Measurements from ENCODE around the gene TP53I11. TPM values are rescaled to one million over a fixed set of nuclear protein-coding genes. Genes with fewer than 3 reads are reported as not detected.
A peak's percentile ranks its signal among the peaks of the same experiment; 100 is the strongest.

TP53I11 gene
- total RNA-seq, 1 donor from 2014 or later: 23.1 TPM

GRCh38 chr11:44906649-44907048, 44.0 kb downstream of the TP53I11 start:
- Mint-ChIP-seq H3K9me3 (no peaks in the 10 kb centered on the region), H3K36me3 (peaks cover 13% of the 10 kb centered on the region), H3K4me1 (peaks cover 48% of the 10 kb centered on the region), H3K27me3 (ENCODE audit: insufficient read depth, low read depth) (peaks cover 7% of the 10 kb centered on the region), H3K27ac (no peak overlapping the region), H3K4me3 (no peak overlapping the region)
- H3F3A ChIP-seq (ENCODE audit: low read depth): peaks cover 10% of the 10 kb centered on the region
- H3K4me3 ChIP-seq: no peak overlapping the region
- H3K79me2 ChIP-seq (ENCODE audit: low read depth): no peaks in the 10 kb centered on the region
- H3K9ac ChIP-seq: no peak overlapping the region
- TF ChIP-seq EZH2 (IDR thresholded peaks at IDR 0.05) (no peak), CTCF (IDR thresholded peaks at IDR 0.05) (no peak), EZH2phosphoT487 (IDR thresholded peaks at IDR 0.05) (no peak)
- no peak for DNase-seq (ENCODE audit: low spot score)
- no peak overlapping the region for H3K27ac ChIP-seq
- H3K4me2 ChIP-seq: no peak overlapping the region
- H2AFZ ChIP-seq (replicated peaks): no peak overlapping the region
- H3K4me1 ChIP-seq: peaks cover 13% of the 10 kb centered on the region
- H3K9me3 ChIP-seq (ENCODE audit: low read depth): no peaks in the 10 kb centered on the region
- no peaks in the 10 kb centered on the region for H3K27me3 ChIP-seq
- peaks cover 21% of the 10 kb centered on the region for H4K20me1 ChIP-seq (ENCODE audit: low read depth)
- H3K36me3 ChIP-seq: no peaks in the 10 kb centered on the region

GRCh38 chr11:44905131-44905866, 45.4 kb downstream of the TP53I11 start:
- peaks cover 10% of the 10 kb centered on the region for H3F3A ChIP-seq (ENCODE audit: low read depth)
- no peak overlapping the region for H3K4me3 ChIP-seq
- Mint-ChIP-seq H3K4me3 (no peak overlapping the region), H3K36me3 (peaks cover 10% of the 10 kb centered on the region), H3K4me1 (peaks cover 35% of the 10 kb centered on the region), H3K9me3 (no peaks in the 10 kb centered on the region), H3K27me3 (ENCODE audit: insufficient read depth, low read depth) (peaks cover 7% of the 10 kb centered on the region), H3K27ac (peak overlapping the region; percentile 69)
- TF ChIP-seq CTCF (IDR thresholded peaks at IDR 0.05) (no peak), EZH2phosphoT487 (IDR thresholded peaks at IDR 0.05) (no peak), EZH2 (IDR thresholded peaks at IDR 0.05) (no peak)
- no peaks in the 10 kb centered on the region for H3K79me2 ChIP-seq (ENCODE audit: low read depth)
- H3K9ac ChIP-seq: no peak overlapping the region
- H3K4me2 ChIP-seq: no peak overlapping the region
- H3K36me3 ChIP-seq: no peaks in the 10 kb centered on the region
- no peaks in the 10 kb centered on the region for H3K27me3 ChIP-seq
- H3K4me1 ChIP-seq: peaks cover 6% of the 10 kb centered on the region
- no peak overlapping the region for H2AFZ ChIP-seq (replicated peaks)
- DNase-seq (ENCODE audit: low spot score): no peak
- H3K9me3 ChIP-seq (ENCODE audit: low read depth): no peaks in the 10 kb centered on the region
- H4K20me1 ChIP-seq (ENCODE audit: low read depth): peaks cover 21% of the 10 kb centered on the region
- no peak overlapping the region for H3K27ac ChIP-seq

GRCh38 chr11:44904261-44905020, 46.2 kb downstream of the TP53I11 start:
- H3K27ac Mint-ChIP-seq: no peak overlapping the region
- Histone ChIP-seq H3K4me3 (no peak overlapping the region), H3K36me3 (no peaks in the 10 kb centered on the region), H2AFZ (replicated peaks) (no peak overlapping the region), H3K9ac (no peak overlapping the region), H3K4me2 (no peak overlapping the region), H3K4me1 (peaks cover 6% of the 10 kb centered on the region), H3K27me3 (no peaks in the 10 kb centered on the region), H3K27ac (no peak overlapping the region), H3F3A (ENCODE audit: low read depth) (peaks cover 10% of the 10 kb centered on the region), H4K20me1 (ENCODE audit: low read depth) (peaks cover 21% of the 10 kb centered on the region), H3K79me2 (ENCODE audit: low read depth) (no peaks in the 10 kb centered on the region), H3K9me3 (ENCODE audit: low read depth) (no peaks in the 10 kb centered on the region)
- no peaks in the 10 kb centered on the region for H3K9me3 Mint-ChIP-seq
- peaks cover 9% of the 10 kb centered on the region for H3K27me3 Mint-ChIP-seq (ENCODE audit: insufficient read depth, low read depth)
- TF ChIP-seq EZH2 (IDR thresholded peaks at IDR 0.05) (no peak), EZH2phosphoT487 (IDR thresholded peaks at IDR 0.05) (no peak), CTCF (IDR thresholded peaks at IDR 0.05) (no peak)
- H3K4me3 Mint-ChIP-seq: no peak overlapping the region
- DNase-seq (ENCODE audit: low spot score): no peak
- peaks cover 13% of the 10 kb centered on the region for H3K36me3 Mint-ChIP-seq
- peaks cover 38% of the 10 kb centered on the region for H3K4me1 Mint-ChIP-seq

All from neural progenitor cell (in vitro differentiated cells).